Measurements from ENCODE around the gene TTN.

DNA sequence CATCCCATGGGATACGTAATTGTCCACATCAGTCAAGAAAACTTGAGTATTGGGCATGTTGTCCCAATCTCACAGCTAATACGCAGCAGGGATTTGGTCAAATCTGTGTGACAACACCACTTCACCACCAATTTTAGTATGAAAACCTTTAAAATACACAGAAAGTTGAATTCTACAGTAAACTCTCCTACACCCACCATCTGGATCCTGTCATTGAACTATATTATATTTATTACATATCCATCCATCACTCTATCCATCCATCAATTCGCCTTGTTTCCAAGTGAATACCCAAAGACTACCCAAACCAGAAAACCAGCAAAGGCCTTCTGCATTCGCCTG is 328.0 kb downstream of the TTN start:
- TF ChIP-seq CTCF (IDR thresholded peaks at IDR 0.05; ENCODE audit: low read length) (no peak), EZH2 (optimal IDR thresholded peaks at IDR 0.05; ENCODE audit: low read depth, low read length) (no peak), EZH2phosphoT487 (IDR thresholded peaks at IDR 0.05; ENCODE audit: low read length) (no peak)
